GM12891 (cell line): ENCODE results near the gene MFSD11.
"Not testable (repeated sequence)": the region's sequence is repeated elsewhere in the genome, so short reads cannot be mapped to it uniquely, and the experiment has no call there.

Source experiments
- POLR2A ChIP-seq: IDR thresholded peaks from 2 replicates; pipeline ENCODE4 v1.6.1; 2011; ENCODE audit warnings: low read depth, low read length, control low read depth
- POLR2AphosphoS5 ChIP-seq: IDR thresholded peaks from 2 replicates; pipeline ENCODE4 v1.6.1; 2011; ENCODE audit warnings: low read depth, low read length, control low read depth

- not testable (repeated sequence) for TF ChIP-seq POLR2AphosphoS5, POLR2A
These were observed 68.8 kb downstream of the MFSD11 start for GRCh38 chr17:76806767-76807166.
